GM23248 (cell line): ENCODE data around the gene GPER1. TPM values are rescaled to one million over a fixed set of nuclear protein-coding genes. Genes with fewer than 3 reads are reported as not detected.

Experiments used
- DNase-seq: peaks from one replicate; pipeline ENCODE4 v3.0.0-alpha.2; 2015
- H2AFZ ChIP-seq: fragments of 200-600 bp; sonication (generic); 2 replicates; pipeline ENCODE4 v1.6.1; 2016; ENCODE audit warnings: antibody characterized with exemption
- H3F3A ChIP-seq: fragments of 200-600 bp; sonication (generic); 2 replicates; pipeline ENCODE4 v1.6.1; 2016; ENCODE audit warnings: mild to moderate bottlenecking, antibody characterized with exemption, mixed run types; ENCODE audit not compliant: insufficient read depth
- H3K27ac ChIP-seq: fragments of 200-600 bp; sonication (generic); 2 replicates; pipeline ENCODE4 v1.5.1; 2016; ENCODE audit warnings: mild to moderate bottlenecking
- H3K27me3 ChIP-seq: fragments of 200-600 bp; sonication (generic); replicated peaks from 2 replicates; pipeline ENCODE4 v1.6.1; 2016; ENCODE audit warnings: mild to moderate bottlenecking; ENCODE audit not compliant: insufficient read depth
- H3K36me3 ChIP-seq: fragments of 200-600 bp; sonication (generic); 2 replicates; pipeline ENCODE4 v1.6.1; 2016; ENCODE audit warnings: low read depth, mild to moderate bottlenecking
- H3K4me1 ChIP-seq: fragments of 200-600 bp; sonication (generic); 2 replicates; pipeline ENCODE4 v1.6.1; 2016; ENCODE audit warnings: mild to moderate bottlenecking; ENCODE audit not compliant: insufficient read depth
- H3K4me2 ChIP-seq: fragments of 200-600 bp; sonication (generic); one replicate; pipeline ENCODE4 v1.6.1; 2016; ENCODE audit warnings: mild to moderate bottlenecking; ENCODE audit not compliant: unreplicated experiment
- H3K4me3 ChIP-seq: fragments of 200-600 bp; sonication (generic); 2 replicates; pipeline ENCODE4 v1.5.1; 2016; ENCODE audit warnings: mild to moderate bottlenecking
- H3K79me2 ChIP-seq: fragments of 200-600 bp; sonication (generic); 2 replicates; pipeline ENCODE4 v1.6.1; 2016; ENCODE audit warnings: mild to moderate bottlenecking; ENCODE audit not compliant: insufficient read depth
- H3K9ac ChIP-seq: fragments of 200-600 bp; sonication (generic); 2 replicates; pipeline ENCODE4 v1.6.1; 2016; ENCODE audit warnings: mild to moderate bottlenecking
- H3K9me2 ChIP-seq: fragments of 200-600 bp; sonication (generic); 2 replicates; pipeline ENCODE4 v1.6.1; 2016; ENCODE audit warnings: mixed run types, mild to moderate bottlenecking, moderate library complexity; ENCODE audit not compliant: insufficient read depth
- H3K9me3 ChIP-seq: fragments of 200-600 bp; sonication (generic); one replicate; pipeline ENCODE4 v1.6.1; 2017; ENCODE audit warnings: low read depth
- H4K20me1 ChIP-seq: fragments of 200-600 bp; sonication (generic); 2 replicates; pipeline ENCODE4 v1.6.0; 2016; ENCODE audit not compliant: insufficient read depth
- EZH2 ChIP-seq: fragments of 200-600 bp; sonication (generic); IDR thresholded peaks from 2 replicates; pipeline ENCODE4 v1.6.1; 2018; ENCODE audit warnings: antibody characterized with exemption, mild to moderate bottlenecking; ENCODE audit not compliant: insufficient read depth, poor library complexity, severe bottlenecking
- EZH2phosphoT487 ChIP-seq: fragments of 200-600 bp; sonication (generic); IDR thresholded peaks from 2 replicates; pipeline ENCODE4 v1.6.1; 2018; ENCODE audit warnings: antibody characterized with exemption, moderate library complexity, mild to moderate bottlenecking, low read depth; ENCODE audit not compliant: insufficient read depth
- WGBS, 2 experiments: methylation state at CpG; one replicate each; pipeline ENCODE4 v1.1.6; 2015 to 2017; ENCODE audit warnings: low lambda C conversion rate in 2 of 2, low coverage in 1 of 2; ENCODE audit errors: missing lambda C conversion rate in 2 of 2; 5-methylcytosine and 5-hydroxymethylcytosine counted together
- in situ Hi-C: fragments of 300-500 bp; cut with MboI; formaldehyde crosslinking; loops from 2 replicates; pipeline ENCODE4 v1.15.0; 2020
- polyA plus RNA-seq: library from polyadenylated mRNA; unstranded; fragments of >200 nt; fragmentation: Nextera tagmentation; extraction: Ambion mirVana; gene quantifications from 2 replicates; pipeline ENCODE4 v1.2.1, GENCODE V29; 2016
- total RNA-seq: library from RNA; depleted of rRNA; stranded (reverse); fragments of >200 nt; shearing (Covaris generic); gene quantifications from 2 replicates; pipeline ENCODE4 v1.2.3, GENCODE V29; 2014

GPER1 gene
- total and polyA plus RNA-seq, 2 experiments from 2014 or later: 5.6 to 6.7 TPM

DNA sequence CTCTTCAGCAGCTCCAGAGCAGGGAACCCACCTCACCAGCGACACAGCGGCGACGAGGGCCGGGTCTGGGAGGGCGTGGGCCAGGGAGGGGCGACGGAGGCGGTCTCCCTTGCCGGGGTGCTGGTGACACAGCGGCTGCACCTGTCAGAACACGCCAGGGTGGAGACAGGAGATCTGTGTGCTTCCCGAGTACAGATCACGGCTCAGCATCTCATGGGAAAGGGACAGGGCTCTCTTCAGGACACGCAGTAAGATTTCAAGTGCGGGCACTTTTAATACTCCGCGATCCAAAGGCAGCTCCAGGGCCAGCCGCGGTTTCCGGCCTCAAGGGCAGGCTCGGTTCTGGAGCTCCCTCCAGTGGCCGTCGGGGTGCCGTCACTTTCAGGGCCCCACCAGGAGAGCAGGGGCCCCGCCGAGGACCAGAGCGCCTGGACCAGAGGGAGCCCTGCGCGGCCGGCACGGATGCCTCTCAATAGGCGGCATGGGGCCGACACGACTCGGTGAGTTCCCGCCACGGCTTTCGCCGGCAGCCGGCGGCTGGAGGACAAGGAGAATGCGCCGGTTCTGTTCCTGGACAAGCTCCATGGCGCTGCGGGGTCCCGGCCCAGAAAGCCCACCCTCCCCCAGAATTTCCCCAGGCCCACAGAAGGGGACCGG, 22.2 kb upstream of the GPER1 start:
- Histone ChIP-seq H2AFZ (no peak overlapping the region), H4K20me1 (no peaks in the 10 kb centered on the region), H3K4me3 (peak overlapping the region; percentile 22; the same call in 1 of the 2 replicates), H3K27ac (no peak overlapping the region), H3K9ac (no peak overlapping the region), H3K79me2 (no peaks in the 10 kb centered on the region), H3K9me2 (no peaks in the 10 kb centered on the region), H3K27me3 (no peaks in the 10 kb centered on the region), H3K4me2 (peak overlapping the region; percentile 40), H3K36me3 (no peaks in the 10 kb centered on the region), H3K4me1 (no peaks in the 10 kb centered on the region), H3F3A (no peaks in the 10 kb centered on the region; the same call in 1 of the 2 replicates), H3K9me3 (no peaks in the 10 kb centered on the region)
- TF ChIP-seq EZH2: no peak
- TF ChIP-seq EZH2phosphoT487: no peak
- in situ Hi-C loops: no loop called here
- peak; percentile 88 for DNase-seq
- WGBS, 2 experiments: 9 to 10% methylated on average over 39 to 44 of the region's 48 CpGs

DNA sequence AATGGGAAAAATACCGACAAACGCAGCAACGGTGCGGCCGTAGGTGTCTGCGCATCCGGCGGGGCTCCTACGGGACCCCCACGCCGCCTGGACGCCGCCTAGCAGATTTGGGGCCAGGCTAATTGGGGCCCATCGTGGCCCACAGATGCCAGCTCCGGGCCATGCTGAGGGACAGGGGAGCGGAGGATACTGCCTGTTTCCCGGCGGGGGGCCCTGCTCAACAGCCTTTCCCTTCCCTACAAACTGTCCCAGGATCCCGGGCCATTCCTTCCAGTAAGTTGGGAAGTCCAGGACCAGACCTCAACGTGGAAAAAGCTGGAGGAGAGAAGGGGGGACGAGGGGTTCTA, 21.7 kb upstream of the GPER1 start:
- Histone ChIP-seq H3K4me3 (no peak overlapping the region), H4K20me1 (no peaks in the 10 kb centered on the region)

DNA sequence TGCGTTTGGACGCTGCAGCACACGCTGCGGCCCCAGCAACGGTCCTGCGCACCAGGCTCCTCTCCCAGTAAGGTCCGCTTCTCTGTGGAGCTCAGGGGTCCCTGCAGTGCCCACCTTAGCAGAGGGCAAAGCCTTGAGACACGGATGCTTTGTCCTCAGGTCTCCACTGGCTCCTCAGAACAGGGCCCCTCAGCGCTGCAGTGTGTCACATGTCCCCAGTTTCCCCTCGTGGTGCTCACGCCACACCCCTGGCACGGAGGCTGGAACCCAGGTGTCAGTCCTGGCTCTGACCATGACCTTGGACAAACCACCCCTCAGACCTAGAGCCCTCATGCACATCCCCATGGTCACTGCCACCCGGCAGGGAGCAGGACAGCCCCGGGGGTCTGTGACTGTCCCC, 19.9 kb upstream of the GPER1 start:
- Histone ChIP-seq H3K79me2 (no peaks in the 10 kb centered on the region), H3F3A (no peaks in the 10 kb centered on the region; the same call in 1 of the 2 replicates), H3K9me3 (no peaks in the 10 kb centered on the region), H3K4me2 (no peak overlapping the region), H3K4me3 (no peak overlapping the region), H3K9ac (no peak overlapping the region), H3K27me3 (no peaks in the 10 kb centered on the region), H3K4me1 (no peaks in the 10 kb centered on the region), H2AFZ (no peak overlapping the region), H3K9me2 (no peaks in the 10 kb centered on the region), H3K36me3 (no peaks in the 10 kb centered on the region), H4K20me1 (no peaks in the 10 kb centered on the region), H3K27ac (no peak overlapping the region)
- DNase-seq: no peak
- in situ Hi-C loops: no loop called here
- TF ChIP-seq EZH2phosphoT487 (no peak), EZH2 (no peak)
- WGBS, 2 experiments: 92 to 93% methylated on average over 14 of the region's 14 CpGs

More for the DNA sequence above, 21.7 kb upstream of the GPER1 start:
- TF ChIP-seq EZH2phosphoT487 (no peak), EZH2 (no peak)
- Histone ChIP-seq H3K27me3 (no peaks in the 10 kb centered on the region), H3K4me1 (no peaks in the 10 kb centered on the region), H3K9me2 (no peaks in the 10 kb centered on the region), H3K4me2 (no peak overlapping the region), H2AFZ (no peak overlapping the region), H3K36me3 (no peaks in the 10 kb centered on the region), H3K27ac (no peak overlapping the region), H3K79me2 (no peaks in the 10 kb centered on the region), H3F3A (no peaks in the 10 kb centered on the region; the same call in 1 of the 2 replicates), H3K9ac (no peak overlapping the region), H3K9me3 (no peaks in the 10 kb centered on the region)
- no peak for DNase-seq
- 68 to 71% methylated on average over 21 of the region's 21 CpGs for WGBS, 2 experiments
- in situ Hi-C loops: no loop called here

DNA sequence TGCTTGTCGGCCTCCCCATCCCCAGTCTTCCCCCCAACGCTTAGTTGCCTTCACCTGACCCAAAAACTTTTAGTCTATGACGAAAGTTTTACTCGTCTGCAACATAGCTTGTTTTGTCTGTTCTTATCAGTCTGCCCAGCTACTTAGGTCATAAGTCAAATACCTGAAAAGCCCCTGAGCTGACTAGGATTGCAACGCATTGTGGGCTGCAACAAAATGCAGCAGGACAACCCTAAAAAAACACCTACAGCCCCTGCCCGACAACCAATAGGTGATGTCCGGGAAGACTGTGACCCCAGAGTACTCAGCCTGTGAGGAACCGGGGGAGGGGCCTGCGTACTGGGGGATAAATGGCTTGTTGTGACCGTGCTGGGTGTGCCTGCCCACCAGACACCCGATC, 19.3 kb upstream of the GPER1 start:
- no peak for DNase-seq
- no peaks in the 10 kb centered on the region for H3K79me2 ChIP-seq
- no peaks in the 10 kb centered on the region for H3K27me3 ChIP-seq
- H3K9ac ChIP-seq: no peak overlapping the region
- no peak overlapping the region for H3K4me3 ChIP-seq
- WGBS, 2 experiments: 93 to 94% methylated on average over 11 of the region's 11 CpGs
- no peaks in the 10 kb centered on the region; the same call in 1 of the 2 replicates for H3F3A ChIP-seq
- in situ Hi-C loops: no loop called here
- no peak overlapping the region for H2AFZ ChIP-seq
- no peaks in the 10 kb centered on the region for H3K9me3 ChIP-seq
- no peaks in the 10 kb centered on the region for H3K4me1 ChIP-seq
- H3K9me2 ChIP-seq: no peaks in the 10 kb centered on the region
- no peak overlapping the region for H3K27ac ChIP-seq
- no peaks in the 10 kb centered on the region for H3K36me3 ChIP-seq
- no peak overlapping the region for H3K4me2 ChIP-seq
- TF ChIP-seq EZH2phosphoT487 (no peak), EZH2 (no peak)
- no peaks in the 10 kb centered on the region for H4K20me1 ChIP-seq
